ENCODE data around the gene INPP5A.

DNA sequence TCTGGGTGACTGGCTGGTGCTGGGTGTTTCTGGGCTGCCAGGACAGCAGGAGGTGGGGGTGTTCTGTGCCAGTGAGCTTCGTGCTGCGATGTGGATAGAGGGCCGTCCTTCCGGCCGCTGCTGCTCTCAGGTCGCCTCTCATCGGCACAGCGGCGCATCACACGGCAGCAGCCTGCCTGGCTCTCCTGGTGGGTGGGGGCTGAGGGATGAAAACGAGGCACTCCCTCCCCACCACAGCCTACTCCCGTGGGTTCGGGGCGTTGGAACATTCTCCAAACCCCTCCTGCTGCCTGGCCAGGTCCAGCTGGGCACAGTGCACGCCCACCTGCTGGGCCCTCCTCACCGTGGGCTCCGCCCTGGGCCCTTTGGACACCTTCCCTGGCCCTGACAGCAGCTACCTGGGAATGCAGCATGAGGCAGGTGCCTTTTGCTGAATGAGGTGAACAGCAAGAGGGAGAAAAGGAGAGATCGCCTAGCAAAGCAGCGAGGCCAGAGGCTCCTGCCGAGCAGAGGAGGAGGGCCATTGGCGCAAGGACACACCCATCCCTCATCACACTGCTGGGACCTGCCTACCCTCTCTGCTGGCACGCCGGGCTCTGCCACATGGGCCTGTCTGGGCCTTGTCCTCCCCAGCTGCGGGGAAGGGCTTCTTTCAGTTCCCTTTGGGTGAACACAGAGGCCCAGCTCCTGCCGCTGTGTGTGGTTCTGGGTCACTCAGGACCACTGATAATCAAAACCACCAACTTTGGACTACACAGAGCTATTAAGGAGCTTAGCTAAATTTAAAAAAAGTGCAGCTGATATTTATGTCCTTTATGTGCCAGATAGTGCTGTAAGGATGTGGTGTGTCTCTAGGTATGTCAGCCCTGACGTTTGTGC, 33.4 kb downstream of the INPP5A start:
- TF ChIP-seq, protein P1, sequence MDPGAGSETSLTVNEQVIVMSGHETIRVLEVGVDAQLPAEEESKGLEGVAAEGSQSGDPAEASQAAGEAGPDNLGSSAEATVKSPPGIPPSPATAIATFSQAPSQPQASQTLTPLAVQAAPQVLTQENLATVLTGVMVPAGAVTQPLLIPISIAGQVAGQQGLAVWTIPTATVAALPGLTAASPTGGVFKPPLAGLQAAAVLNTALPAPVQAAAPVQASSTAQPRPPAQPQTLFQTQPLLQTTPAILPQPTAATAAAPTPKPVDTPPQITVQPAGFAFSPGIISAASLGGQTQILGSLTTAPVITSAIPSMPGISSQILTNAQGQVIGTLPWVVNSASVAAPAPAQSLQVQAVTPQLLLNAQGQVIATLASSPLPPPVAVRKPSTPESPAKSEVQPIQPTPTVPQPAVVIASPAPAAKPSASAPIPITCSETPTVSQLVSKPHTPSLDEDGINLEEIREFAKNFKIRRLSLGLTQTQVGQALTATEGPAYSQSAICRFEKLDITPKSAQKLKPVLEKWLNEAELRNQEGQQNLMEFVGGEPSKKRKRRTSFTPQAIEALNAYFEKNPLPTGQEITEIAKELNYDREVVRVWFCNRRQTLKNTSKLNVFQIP (CRISPR knock-in tag; IDR thresholded peaks at IDR 0.05; ENCODE audit: borderline replicate concordance, low read depth) = no peak
- TF ChIP-seq, protein P2, sequence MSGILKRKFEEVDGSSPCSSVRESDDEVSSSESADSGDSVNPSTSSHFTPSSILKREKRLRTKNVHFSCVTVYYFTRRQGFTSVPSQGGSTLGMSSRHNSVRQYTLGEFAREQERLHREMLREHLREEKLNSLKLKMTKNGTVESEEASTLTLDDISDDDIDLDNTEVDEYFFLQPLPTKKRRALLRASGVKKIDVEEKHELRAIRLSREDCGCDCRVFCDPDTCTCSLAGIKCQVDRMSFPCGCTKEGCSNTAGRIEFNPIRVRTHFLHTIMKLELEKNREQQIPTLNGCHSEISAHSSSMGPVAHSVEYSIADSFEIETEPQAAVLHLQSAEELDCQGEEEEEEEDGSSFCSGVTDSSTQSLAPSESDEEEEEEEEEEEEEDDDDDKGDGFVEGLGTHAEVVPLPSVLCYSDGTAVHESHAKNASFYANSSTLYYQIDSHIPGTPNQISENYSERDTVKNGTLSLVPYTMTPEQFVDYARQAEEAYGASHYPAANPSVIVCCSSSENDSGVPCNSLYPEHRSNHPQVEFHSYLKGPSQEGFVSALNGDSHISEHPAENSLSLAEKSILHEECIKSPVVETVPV (CRISPR knock-in tag; IDR thresholded peaks at IDR 0.05) = no peak
- TF ChIP-seq, protein P3, sequence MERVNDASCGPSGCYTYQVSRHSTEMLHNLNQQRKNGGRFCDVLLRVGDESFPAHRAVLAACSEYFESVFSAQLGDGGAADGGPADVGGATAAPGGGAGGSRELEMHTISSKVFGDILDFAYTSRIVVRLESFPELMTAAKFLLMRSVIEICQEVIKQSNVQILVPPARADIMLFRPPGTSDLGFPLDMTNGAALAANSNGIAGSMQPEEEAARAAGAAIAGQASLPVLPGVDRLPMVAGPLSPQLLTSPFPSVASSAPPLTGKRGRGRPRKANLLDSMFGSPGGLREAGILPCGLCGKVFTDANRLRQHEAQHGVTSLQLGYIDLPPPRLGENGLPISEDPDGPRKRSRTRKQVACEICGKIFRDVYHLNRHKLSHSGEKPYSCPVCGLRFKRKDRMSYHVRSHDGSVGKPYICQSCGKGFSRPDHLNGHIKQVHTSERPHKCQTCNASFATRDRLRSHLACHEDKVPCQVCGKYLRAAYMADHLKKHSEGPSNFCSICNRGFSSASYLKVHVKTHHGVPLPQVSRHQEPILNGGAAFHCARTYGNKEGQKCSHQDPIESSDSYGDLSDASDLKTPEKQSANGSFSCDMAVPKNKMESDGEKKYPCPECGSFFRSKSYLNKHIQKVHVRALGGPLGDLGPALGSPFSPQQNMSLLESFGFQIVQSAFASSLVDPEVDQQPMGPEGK (CRISPR knock-in tag; IDR thresholded peaks at IDR 0.05; ENCODE audit: borderline replicate concordance) = no peak
- TF ChIP-seq RARB (CRISPR knock-in tag; IDR thresholded peaks at IDR 0.05) = no peak
- TF ChIP-seq PPARA (CRISPR knock-in tag; IDR thresholded peaks at IDR 0.05; ENCODE audit: borderline replicate concordance) = no peak
- TF ChIP-seq ARNTL (CRISPR knock-in tag; IDR thresholded peaks at IDR 0.05; ENCODE audit: borderline replicate concordance, low read depth) = no peak
- TF ChIP-seq CSDC2 (CRISPR knock-in tag; IDR thresholded peaks at IDR 0.05) = no peak
- no peak for TF ChIP-seq ZNF565 (CRISPR knock-in tag; conservative IDR thresholded peaks at IDR 0.05; ENCODE audit: low read depth)
- no peak for TF ChIP-seq GLIS3 (CRISPR knock-in tag; IDR thresholded peaks at IDR 0.05)
- no peak for TF ChIP-seq TCF4 (CRISPR knock-in tag; IDR thresholded peaks at IDR 0.05; ENCODE audit: borderline replicate concordance)
- TF ChIP-seq ZNF8 (CRISPR knock-in tag; IDR thresholded peaks at IDR 0.05) = no peak
- no peak for TF ChIP-seq ISL1 (CRISPR knock-in tag; IDR thresholded peaks at IDR 0.05)
- TF ChIP-seq, protein P4, sequence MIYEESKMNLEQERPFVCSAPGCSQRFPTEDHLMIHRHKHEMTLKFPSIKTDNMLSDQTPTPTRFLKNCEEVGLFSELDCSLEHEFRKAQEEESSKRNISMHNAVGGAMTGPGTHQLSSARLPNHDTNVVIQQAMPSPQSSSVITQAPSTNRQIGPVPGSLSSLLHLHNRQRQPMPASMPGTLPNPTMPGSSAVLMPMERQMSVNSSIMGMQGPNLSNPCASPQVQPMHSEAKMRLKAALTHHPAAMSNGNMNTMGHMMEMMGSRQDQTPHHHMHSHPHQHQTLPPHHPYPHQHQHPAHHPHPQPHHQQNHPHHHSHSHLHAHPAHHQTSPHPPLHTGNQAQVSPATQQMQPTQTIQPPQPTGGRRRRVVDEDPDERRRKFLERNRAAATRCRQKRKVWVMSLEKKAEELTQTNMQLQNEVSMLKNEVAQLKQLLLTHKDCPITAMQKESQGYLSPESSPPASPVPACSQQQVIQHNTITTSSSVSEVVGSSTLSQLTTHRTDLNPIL (CRISPR knock-in tag; IDR thresholded peaks at IDR 0.05; ENCODE audit: low read depth) = no peak

Data from SK-N-SH treated with all-trans-retinoic acid at 6 μM for 48 hours (cell line).